HG02938 (cell line): ENCODE measurements around the gene FAM161A.
"Not testable (repeated sequence)": the region's sequence is repeated elsewhere in the genome, so short reads cannot be mapped to it uniquely, and the experiment has no call there.

Source experiments
- ATAC-seq: cut with Tn5 transposase; IDR thresholded peaks from one replicate; pipeline ENCODE4 v1.9.1; 2021; ENCODE audit warnings: mild to moderate bottlenecking, moderate library complexity; ENCODE audit not compliant: unreplicated experiment

Gene FAM161A, protein sequence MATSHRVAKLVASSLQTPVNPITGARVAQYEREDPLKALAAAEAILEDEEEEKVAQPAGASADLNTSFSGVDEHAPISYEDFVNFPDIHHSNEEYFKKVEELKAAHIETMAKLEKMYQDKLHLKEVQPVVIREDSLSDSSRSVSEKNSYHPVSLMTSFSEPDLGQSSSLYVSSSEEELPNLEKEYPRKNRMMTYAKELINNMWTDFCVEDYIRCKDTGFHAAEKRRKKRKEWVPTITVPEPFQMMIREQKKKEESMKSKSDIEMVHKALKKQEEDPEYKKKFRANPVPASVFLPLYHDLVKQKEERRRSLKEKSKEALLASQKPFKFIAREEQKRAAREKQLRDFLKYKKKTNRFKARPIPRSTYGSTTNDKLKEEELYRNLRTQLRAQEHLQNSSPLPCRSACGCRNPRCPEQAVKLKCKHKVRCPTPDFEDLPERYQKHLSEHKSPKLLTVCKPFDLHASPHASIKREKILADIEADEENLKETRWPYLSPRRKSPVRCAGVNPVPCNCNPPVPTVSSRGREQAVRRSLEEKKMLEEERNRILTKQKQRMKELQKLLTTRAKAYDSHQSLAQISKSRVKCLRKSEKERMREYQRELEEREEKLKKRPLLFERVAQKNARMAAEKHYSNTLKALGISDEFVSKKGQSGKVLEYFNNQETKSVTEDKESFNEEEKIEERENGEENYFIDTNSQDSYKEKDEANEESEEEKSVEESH

DNA sequence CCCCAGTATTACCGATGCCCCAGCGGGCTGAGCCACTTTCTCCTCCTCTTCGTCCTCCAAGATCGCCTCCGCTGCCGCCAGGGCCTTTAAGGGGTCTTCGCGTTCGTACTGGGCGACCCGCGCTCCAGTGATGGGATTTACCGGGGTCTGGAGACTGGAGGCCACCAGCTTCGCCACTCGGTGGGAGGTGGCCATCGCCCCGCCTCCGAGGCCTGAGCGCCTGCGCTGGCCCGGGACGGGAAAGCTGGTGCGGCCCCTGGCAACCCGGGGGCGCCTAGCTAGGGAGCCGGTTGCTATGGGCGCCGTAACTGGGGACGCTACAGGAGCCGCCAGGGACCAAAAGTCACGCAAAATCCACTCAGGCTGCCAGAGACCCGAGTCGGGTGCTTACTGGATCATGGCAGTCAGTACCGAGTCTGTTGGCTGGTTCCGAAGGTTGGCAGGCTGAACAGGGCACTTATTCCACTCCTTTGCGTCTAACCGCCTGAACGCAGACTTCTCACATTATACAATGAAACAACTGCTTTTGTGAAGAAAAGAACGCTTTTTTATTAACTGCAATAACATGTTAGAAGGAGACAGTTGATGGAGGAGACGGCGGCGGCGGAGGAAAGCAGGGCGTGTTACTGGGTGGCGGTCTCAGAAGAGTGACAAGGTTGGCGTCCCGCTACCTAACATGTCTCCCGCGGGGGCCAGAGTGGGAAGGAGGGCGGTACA lies at the start of gene FAM161A:
TSS of gene FAM161A (minus strand) at position 214 of the 717 bp plus-strand sequence. CDS start at position 195, 19 bp downstream.
- ATAC-seq, result peak; percentile 68

DNA sequence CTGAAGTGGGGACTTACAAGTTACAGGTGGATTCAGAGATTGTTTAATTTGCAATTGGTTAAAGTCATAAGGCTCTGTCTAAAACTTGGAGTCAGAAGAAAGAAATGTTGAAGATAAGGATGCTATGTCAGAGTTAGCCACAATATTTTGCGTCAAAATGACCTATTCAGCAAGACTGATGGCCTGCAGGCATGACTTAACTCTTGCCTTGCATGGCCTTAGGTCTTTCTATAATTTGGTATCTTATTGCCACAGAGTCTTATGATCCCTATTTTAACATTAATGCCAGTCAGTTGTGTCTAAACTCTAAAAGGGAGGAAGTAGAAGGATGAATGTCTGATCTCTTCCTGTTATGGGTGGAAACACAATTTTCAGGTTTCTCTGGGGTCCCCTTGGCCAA lies 46.4 kb upstream of the FAM161A start:
- no peak for ATAC-seq

DNA sequence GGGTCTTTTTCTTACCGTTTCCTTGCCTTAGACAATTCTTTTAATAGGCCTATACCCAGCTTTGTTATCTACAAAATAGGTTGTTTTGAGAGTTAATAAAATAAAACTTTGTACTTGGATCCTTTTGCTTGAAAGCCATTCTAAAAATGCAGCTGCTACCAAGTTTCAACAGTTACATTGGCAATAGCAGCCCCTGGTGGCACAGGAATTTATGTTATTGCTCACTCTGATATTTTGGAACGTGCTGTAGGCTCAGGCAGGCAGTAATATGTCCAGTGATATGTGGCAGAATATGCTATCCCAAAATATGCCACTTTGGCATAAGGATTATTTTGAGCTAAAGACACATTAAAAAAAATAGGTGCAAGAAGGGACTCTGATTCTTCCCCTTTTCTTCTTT lies 45.0 kb upstream of the FAM161A start:
- ATAC-seq, result no peak

DNA sequence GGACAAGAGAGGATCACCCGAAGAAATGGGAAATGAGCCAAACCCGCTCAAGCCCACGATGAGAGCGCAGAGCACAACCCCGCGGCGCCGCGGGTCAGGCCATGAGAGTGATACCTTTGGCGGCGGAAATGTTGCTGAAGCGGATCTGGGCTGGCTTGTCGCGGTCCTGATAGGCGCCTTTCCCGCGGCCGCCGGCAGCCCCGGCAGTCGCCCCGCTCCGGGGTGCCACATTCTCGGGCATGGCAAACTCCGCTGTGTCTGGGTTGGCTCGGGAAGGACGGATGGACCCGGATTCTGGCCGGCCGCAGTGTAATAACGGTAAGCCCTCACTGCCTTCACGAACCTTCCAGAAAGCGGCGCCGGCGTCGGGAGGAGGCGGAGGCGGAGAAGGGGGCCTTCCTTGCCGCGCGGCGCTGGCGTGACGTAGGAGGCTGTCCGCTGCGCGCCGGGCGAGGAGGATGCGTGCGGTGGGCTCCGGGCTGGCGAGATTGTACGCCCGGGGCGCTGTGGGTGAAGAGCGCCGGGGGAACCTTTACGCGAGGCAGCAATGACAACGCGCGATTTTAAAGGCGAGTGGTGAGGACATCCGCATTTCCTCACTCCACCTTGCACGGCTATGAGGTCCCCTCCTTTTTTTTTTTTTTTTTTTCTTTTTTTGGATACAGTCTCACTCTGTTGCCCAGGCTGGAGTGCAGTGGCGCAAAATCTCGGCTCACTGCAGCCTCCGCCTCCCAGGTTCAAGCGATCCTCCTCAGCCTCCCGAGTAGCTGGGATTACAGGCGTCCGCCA lies 34.6 kb upstream of the FAM161A start, which contains the start of gene CCT4:
TSS of gene CCT4 (minus strand) at position 390 of the 789 bp plus-strand sequence. CDS start at position 241, 149 bp downstream.
- ATAC-seq, result peak; percentile 72

DNA sequence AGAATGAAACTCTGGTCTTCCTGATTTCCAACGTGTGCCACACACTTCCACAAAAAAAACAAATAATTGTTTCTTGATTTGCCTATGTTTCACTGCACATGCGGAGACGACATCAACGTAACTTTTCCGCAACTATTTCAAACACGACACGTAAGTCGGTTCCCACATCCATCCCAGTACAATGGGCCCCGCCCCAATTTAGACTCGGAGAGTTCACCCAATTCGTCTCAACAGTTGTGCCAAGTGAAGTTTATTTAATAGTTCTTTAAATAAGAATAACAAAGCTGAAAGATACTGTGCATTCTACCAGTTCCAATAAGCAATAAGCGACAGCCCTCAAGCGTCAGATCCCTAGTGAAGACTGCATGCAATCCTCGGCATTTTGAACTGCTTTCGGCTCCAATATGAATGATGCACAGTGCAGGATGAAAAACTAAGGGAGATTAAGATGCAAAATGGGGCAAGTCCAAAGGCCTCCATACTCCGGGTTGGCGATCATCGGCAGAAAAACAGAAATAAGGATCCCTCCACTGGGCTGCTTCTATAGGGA lies 33.9 kb upstream of the FAM161A start:
- peak; percentile 13 for ATAC-seq

DNA sequence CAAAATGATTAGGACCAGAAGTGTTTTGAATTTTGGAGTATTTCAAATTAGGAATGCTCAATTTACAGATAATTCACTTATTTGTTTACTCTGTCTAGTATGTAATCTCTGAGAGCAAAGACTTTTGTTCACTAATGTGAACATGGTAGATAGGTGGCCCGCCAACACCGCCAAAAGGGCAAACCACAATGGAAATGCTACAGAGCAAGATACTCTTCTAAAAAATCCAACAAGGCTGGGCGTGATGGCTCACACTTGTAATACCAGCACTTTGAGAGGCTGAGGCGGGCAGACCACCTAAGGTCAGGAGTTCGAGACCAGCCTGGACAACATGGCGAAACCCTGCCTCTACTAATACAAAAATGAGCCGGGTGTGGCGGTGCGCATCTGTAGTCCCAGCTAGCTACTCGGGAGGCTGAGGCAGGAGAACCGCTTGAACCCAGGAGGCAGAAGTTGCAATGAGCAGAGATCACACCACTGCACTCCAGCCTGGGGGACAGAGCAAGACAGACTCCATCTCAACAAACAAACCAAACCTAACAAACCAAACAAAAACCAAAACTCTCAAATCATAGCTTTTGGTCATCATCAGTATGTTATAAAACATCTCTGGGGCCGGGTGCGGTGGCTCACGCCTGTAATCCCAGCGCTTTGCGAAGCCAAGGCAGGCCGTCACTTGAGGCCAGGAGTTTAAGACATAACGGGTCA lies 32.2 kb upstream of the FAM161A start:
- ATAC-seq, result no peak

DNA sequence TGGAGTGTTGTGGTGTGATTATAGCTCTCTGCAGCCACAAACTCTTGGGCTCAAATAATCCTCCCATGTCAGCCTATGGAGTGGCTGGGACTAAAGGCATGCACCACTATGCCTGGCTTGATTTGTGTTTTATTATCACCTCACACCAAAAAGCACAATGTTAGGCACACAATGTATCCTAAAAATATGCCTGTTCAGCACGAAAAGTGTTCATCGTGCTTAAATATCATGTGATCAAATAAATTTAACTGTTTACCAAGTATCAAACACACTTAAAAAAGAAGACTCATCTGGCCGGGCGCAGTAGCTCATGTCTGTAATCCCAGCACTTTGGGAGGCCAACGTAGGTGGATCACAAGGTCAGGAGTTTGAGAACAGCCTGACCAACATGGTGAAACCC lies 29.0 kb upstream of the FAM161A start:
- no peak for ATAC-seq

DNA sequence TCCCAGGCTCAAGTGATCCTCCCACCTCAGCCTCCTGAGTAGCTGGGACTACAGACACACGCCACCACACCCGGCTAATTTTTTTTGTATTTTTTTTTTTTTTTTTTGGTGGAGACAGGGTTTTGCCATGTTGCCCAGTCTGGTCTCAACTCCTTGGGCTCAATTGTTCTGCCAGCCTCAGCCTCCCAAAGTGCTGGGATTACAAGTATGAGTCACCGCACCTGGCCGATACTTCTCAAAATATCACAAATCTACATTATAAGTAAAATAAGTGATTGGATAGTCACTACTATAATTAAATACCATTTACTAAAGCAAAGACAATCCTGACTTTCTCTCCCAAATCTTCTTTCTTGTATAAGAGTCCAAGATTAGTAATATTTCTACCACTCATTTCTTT lies 25.5 kb upstream of the FAM161A start:
- ATAC-seq, result not testable (repeated sequence)

DNA sequence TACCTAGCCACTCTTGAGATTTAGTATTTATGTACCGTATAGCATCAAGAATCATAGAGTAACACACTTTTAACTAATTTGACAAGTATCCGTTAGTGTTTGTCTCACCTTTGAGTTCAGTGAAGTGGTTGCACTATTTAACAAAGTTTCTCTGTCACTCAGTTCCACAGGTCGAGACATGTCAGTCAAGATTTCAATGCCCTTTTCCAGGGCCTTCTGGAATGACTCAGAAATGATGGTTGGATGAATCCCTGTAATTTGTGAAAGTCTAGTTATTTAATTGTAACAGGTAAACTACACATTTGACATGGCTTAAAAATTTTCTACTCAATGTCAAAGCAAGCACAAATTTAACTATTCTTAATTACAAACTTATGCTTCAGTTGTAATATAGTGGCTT lies 24.9 kb upstream of the FAM161A start:
- ATAC-seq, result no peak

DNA sequence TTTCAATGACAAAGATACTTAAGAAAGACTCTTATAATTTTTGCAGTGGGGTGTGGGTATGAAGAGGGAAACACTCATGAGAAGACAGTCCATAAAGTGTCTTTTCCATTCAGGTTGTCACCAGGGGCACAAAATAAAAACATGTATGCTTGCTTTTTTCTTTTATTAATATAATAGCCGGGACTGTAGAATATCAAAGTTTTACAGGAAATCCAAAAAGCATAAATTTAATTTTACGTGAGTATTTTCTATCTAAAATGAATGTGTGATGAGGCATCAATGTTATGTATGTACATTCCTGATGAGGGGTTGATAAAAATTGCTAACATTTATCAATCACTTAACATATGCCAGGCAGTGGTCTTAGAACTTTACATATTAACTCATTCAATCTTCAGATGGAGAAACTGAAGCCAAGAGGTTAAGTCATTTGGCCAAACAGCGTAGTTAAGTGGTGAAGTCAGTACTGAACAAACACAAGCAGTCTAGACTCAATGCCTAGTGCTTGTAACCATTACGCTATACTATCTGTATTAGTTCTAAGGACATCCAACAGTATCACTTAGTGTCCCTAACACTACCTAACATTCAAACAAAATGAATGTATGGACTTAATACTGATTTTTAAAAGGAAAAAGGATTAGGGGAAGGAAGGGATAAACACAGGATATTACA lies 23.8 kb upstream of the FAM161A start:
- no peak for ATAC-seq

DNA sequence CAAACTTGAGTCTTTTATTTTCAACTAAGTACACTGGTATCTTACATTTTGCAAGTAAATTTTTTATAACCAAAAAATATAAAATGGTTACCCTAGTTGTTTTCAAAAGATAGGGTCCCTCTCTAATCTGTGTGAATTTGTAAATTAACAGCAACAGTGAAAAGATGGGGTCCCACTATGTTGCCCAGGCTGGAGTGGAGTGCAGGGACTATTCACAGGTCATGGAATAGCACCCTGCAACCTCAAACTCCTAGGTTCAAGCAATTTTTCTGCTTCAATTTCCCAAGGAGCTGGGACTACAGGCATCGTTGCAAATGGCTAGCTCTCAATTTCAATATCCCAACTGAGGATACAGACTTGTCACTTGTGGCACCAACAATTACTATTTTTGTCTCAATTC lies 22.5 kb upstream of the FAM161A start:
- no peak for ATAC-seq

DNA sequence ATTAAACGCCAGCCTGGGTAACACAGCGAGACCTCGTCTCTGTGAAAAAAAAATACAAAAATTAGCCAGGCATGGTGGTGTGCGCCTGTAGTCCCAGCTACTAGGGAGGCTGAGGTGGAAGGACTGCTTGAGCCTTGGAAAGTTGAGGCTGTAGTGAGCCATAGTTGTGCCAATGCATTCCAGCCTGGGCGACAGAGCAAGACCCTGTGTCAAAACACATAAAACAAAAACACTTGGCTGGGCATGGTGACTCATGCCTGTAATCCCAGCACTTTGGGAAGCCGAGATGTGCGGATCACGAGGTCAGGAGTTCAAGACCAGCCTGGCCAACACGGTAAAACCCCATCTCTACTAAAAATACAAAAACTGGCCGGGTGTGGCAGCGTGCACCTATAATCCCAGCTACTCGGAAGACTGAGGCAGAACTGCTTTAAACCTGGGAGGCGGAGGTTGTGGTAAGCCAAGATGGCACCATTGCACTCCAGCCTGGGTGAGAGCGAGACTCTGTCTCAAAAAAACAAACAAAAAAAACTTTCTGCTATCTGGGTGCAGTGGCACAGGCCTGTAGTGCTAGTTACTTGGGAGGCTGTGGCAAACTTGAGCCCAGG lies 12.7 kb upstream of the FAM161A start:
- ATAC-seq, result not testable (repeated sequence)

DNA sequence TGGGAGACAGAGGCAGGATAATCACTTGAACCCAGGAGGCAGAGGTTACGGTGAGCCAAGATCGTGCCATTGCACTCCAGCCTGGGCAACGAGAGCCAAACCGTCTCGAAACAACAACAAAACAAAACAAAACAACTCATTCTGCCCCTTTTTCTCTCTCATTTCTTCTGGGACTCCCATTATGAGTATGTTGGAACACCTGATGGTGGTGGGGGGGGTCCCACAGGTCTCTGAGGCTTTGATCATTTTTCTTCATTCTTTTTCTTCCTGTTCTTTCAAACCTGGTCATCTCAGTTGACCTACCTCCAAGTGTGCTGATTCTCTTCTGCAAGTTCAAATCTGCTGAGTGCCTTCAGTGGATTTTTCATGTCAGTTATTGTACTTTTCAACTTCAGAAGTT lies 8.2 kb upstream of the FAM161A start:
- ATAC-seq, result no peak

DNA sequence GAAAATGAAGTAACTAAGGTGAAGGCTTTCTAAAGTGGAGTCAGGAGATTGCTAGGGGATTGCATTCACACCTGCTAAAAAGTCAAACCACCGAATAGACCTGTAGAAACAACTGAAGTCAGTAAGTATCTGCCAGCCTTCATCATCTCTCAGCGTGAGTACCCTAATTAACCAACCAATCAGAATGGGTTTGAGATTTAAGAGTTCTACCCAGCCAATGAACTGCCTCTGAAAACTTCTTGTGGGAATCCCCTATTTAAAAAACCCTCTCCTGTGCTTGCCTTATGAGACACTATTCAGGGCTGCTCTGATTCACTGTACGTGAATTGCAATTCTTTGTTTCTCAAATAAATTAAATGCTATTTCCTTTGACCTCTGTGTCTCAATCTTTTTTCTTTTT lies 3.4 kb upstream of the FAM161A start:
- no peak for ATAC-seq

DNA sequence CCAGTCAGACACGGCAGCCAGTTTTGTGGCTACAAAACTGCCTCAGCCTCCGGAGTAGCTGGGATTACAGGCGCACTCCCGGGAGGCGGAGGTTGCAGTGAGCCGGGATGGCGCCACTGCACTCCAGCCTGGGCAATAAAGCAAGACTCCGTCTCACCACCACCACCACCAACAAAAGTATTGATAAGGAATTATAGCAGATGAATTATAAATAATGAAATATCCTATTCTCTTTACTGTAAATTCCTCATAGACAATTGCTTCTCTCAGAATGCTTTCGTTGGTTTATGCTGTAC lies 1.4 kb upstream of the FAM161A start:
- no peak for ATAC-seq

DNA sequence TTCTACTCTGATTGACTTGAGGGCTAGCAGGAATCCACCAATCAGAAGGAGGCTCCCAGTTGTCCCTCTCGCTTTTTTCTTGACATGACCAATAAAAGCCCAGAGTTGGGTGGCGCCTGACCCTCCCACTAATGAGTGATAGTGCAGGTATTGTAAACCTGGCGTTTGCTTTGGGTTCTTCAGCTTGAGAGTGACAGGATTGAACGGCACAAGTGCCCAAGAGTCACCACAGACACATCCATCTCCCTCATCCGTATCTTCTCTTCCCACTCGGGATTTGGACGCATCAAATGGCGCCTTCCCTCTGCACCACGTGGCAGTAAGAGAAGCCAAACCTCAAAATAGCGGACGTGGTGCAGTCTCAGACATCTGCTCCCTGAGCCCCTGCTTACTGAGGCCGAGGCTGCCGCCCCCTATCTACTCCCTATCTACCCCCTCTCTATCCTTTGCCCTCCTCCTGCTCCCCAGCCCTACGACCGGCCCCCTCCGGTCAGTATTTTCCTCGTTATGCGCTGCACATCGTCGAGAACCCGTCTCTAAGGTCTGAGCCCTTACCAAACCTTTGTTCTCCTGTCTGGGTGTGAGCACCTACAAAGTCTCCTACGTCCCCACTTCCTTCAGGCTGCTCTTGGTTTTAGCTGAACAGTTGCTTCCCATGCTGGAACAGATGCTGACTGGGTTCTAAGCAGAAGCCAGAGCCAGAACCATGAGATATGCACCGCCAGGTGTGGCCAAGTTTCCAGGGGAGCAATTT lies 881 bp upstream of the FAM161A start:
- peak; percentile 91 for ATAC-seq

DNA sequence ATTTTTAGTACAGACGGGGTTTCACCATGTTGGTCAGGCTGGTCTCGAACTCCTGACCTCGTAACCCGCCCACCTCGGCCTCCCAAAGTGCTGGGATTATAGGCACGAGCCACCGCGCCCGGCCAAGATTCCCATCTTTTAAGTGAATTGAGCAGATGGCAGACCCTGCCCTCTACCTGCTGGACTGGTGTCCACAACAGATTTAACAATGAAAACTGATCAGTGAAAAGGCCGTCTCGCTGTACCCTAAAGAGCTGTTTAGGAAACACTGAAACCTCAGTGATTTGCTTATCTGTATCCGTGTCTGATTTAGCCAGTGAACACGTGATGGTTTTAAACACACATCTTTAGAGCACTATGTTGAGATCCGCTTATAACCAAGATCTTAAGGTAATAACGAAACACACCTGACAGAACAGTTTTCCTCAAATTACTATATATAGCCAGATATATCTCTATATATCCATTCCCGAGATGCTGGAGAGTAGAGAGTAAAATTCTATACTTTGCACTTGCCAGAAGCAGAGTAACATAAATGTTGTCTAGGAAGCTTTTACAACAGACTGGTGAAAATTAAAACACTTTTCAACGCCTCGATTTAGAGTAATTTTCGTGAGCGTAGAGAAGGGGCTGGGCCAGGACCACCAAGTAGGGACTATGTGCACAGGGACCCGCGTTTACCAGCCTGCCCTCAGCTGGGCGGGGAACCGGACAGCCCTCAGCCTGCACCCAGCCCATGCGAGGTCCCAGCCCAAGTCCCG lies 594 bp downstream of the FAM161A start:
- ATAC-seq, result peak; percentile 48

DNA sequence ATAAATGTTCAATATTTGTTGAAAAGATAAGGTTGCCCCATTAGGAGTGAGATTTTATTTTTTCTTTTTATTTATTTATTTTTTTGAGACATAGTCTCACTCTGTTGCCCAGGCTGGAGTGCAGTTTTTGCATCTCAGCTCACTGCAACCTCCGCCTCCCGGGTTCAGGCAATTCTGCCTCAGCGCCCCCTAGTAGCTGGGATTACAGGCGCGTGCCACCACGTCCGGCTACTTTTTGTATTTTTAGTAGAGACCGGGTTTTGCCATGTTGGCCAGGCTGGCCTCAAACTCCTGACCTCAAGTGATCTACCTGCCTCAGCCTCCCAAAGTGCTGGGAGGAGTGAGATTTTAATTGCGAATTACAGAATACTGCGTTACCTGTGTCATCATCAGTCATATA lies 2.6 kb downstream of the FAM161A start:
- ATAC-seq, result not testable (repeated sequence)
